SIG-M5 treated with dmso at 0.1 percent for 504 hours (cell line): ENCODE results near the gene NYNRIN.

Source experiments
- DNase-seq: peaks from one replicate; lab custom pipeline; 2025; ENCODE audit not compliant: unreplicated experiment; lab: John Stamatoyannopoulos, UW

Gene NYNRIN

GRCh38 chr14:24390701-24391468 lies 7.9 kb upstream of the NYNRIN start:
- no peak for DNase-seq

GRCh38 chr14:24392325-24393091 lies 6.3 kb upstream of the NYNRIN start:
- peak; percentile 61 for DNase-seq

DNA sequence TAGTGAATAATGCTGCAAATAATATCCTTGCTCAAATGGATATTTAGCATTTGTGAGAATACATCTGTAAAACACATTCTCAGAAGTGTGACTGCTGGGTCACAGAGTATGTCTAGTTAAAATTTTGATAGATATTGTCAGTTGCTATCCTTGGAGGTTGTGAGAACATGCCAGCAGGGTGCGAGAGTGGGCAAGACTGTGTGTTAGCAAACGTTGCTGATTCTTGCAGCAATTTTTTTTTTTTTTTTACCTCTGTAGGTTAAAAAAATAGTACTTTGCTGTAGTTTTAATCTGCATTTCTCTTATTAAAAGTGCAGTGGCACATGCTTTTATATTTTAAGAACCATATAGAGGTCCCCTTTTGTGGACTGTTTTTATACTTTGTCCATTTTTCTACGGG lies 4.5 kb upstream of the NYNRIN start:
- no peak for DNase-seq

DNA sequence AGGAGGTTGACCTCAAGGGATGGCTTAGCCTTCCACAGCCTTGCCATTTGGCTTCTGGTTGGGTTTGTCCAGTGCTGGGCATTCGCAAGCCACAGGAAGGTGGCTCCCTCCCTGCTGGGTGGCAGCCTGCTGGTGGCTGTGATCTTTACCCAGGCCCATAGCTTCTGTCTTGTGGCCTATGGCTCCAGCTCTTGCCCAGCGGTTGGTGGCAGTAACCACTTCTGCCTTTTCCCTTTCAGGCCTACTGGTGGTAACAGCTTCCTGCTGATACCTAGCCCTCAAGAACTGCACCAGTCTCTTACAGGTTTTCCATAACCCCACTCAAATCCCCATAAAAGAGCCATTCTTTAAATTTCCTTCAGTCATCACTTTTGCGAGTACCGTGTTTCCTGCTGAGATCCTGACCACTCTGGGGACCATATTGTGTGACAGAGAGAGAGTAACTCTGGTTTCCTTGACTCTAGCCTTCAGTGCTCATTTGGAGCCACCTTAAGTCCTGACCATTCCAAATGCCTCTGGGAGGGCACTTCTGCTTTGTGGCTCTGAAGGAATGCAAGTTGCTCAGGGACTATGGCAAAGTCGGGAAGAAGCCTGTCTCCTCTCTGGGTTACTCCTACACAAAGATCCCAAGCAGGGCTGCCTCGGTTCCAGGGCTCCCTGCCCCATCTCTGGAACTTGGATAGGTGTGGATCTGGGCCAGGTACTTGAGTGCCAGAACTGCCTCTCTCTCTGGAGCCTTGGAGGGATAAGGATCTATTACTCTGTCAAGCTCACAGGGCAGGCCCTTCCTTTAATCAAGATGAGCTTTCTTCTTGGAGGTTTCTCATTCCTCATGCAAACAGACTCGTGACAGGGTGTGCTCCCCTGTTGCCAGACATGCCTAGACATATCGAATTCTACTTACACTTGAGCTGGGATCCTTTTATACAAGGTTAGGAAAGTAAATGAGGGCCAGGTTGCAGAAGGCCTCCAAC lies 2.9 kb upstream of the NYNRIN start:
- DNase-seq: peak; percentile 22

- DNase-seq: no peak
Observed at GRCh38 chr14:24397639-24398292, 1.0 kb upstream of the NYNRIN start.

- DNase-seq: no peak
Observed at GRCh38 chr14:24398293-24398652, 530 bp upstream of the NYNRIN start.

- DNase-seq: no peak
Observed at GRCh38 chr14:24399447-24399822, 632 bp downstream of the NYNRIN start.

- DNase-seq: no peak
Observed at GRCh38 chr14:24399999-24400718, 1.4 kb downstream of the NYNRIN start.

GRCh38 chr14:24401810-24402702 lies 3.3 kb downstream of the NYNRIN start:
- DNase-seq: no peak

- no peak for DNase-seq
Observed at GRCh38 chr14:24403294-24403998, 4.6 kb downstream of the NYNRIN start.

GRCh38 chr14:24404814-24405213 lies 6.0 kb downstream of the NYNRIN start:
- no peak for DNase-seq

- no peak for DNase-seq
Observed at GRCh38 chr14:24406416-24406815, 7.6 kb downstream of the NYNRIN start.

DNA sequence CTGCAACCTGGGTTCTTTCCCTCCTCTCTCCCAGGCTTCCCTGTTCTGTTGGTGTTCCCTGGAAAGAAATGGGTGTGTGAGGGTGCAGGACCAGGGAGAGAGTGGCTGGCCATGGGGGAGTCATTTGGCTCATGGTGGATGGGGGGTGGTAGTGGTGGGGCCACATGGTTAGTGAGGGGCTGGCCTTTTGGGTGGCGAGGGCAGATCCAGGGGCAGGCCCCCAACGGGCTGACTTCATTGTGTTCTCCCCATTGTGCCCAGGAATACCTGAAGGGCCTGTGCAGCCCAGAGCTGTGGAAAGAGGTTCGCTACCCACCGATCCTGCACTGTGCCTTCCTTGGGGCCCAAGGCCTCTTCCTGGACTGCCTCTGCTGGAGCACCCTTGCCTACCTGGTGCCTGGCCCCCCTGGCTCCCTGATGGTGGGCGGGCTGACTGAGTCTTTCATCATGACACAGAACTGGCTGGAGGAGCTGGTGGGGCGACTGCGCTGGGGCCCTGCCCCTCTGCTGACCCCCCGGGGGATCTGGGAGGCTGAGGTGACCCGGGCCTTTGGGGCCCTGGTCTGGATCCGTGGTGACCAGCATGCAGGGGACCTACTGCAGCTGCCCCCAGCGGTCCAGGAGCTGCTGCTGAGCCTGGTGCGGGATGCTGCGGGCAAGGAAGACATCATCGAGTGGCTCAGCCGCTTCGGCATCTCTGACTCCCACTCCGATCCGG lies 9.0 kb downstream of the NYNRIN start:
- DNase-seq: no peak

- DNase-seq: no peak
Observed at GRCh38 chr14:24408764-24409163, 10.0 kb downstream of the NYNRIN start.

DNA sequence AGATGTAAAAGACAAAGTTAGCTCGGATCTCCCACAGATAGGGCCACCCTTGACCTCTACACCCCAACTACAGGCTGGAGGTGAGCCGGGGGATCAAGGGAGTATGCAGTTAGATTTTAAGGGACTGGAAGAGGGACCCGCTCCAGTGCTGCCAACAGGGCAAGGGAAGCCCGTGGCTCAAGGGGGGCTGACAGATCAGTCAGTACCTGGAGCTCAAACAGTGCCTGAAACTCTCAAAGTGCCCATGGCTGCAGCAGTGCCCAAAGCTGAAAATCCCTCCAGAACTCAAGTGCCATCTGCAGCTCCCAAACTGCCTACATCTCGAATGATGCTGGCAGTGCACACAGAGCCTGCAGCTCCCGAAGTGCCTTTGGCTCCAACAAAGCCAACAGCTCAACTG lies 10.4 kb downstream of the NYNRIN start:
- DNase-seq: no peak

DNA sequence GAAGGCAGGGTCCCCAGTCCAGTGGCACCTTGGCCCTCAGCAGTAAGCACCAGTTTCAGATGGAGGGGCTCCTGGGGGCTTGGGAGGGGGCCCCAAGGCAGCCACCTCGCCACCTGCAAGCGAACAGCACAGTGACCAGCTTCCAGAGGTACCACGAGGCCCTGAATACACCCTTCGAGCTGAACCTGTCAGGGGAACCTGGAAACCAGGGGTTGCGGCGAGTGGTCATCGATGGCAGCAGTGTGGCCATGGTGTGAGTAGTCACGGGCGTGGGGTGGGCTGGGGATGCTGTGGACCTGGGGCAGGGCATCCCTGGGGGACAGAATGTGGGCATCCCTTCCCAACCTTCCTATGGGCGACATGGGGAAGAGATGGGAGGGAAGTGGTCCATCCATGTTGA lies 11.2 kb downstream of the NYNRIN start:
- no peak for DNase-seq

DNA sequence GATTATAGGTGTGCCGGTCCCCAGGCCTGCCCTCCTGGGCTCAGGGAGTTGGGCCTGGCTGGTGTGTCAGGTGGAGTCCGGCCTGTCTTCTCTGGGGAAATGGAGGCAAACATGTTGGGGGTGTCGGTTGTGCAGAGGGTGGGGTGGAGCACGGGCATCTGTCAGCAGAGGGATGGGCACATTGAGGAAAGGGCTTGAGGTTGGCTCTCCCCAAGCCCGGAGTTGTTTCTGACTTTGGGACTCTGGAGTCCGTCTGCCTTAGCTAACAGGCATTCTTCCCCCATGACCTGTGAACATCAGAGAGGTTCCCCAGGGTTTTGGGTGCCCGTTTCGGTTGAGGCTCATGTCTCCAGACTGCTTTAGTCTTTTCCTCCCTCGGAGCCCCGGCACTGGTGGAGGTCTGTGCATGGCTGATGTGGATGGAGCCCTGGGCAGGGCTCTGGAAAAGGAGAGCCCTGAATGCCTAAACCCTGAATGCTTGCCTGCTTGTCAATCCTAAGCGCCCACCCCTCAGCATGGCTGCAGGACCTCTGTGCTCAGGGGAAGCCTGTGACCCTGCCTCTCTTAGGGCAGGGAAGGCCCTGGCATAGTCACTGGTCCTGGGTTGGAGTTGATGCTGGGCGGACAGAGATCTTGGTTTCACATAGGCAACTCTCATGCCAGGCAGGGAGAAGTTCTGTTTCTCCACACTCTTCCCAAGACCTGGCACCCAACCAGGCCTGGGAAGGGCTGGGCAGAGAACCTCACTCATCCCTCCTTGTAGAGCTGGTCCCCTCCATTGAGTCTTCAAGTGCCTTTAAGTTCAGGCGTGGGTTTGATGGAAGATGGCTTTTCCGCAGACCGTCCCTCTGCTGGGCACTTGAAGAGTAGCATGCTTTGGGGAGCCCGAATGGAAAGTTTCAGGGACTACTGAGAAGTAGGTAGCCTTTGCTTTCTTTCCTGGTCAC lies 12.9 kb downstream of the NYNRIN start:
- peak; percentile 63 for DNase-seq
